IMR-90 (cell line): Measurements from ENCODE around the gene PLPP4. TPM values are rescaled to one million over a fixed set of nuclear protein-coding genes. Genes with fewer than 3 reads are reported as not detected.

Experiments used
- ATAC-seq: fragments of 200-7000 bp; cut with Tn5 transposase; 2 replicates; pipeline ENCODE4 v1.9.1; 2020; ENCODE audit warnings: low read depth, mild to moderate bottlenecking, moderate library complexity
- BruUV-seq: library from RNA; stranded (reverse); fragments of 400-500 nt; replicated peaks from 2 replicates; lab custom pipeline; 2021; lab: Mats Ljungman, UMichigan
- CTCF ChIA-PET: fragments of 300-600 bp; formaldehyde crosslinking; extraction: SDS; loops from one replicate; lab custom pipeline; 2021; ENCODE audit warnings: antibody characterized with exemption; lab: Yijun Ruan, JAX
- POLR2A ChIA-PET: fragments of 300-600 bp; sonication (Branson Sonifier 250); formaldehyde crosslinking; loops from one replicate; lab custom pipeline; 2022; ENCODE audit warnings: antibody characterized with exemption; ENCODE audit not compliant: unreplicated experiment; lab: Charles Lee
- DNase-seq: peaks from one replicate; pipeline ENCODE4 v3.0.0; 2013
- H2AFZ ChIP-seq: replicated peaks from 2 replicates; pipeline ENCODE3; 2013; ENCODE audit warnings: low read length, mild to moderate bottlenecking; ENCODE audit not compliant: poor library complexity
- H2AK5ac ChIP-seq: 2 replicates; pipeline ENCODE4 v1.6.1; 2013; ENCODE audit warnings: low read depth, low read length, inconsistent platforms
- H2AK9ac ChIP-seq: replicated peaks from 2 replicates; pipeline ENCODE3; 2013; ENCODE audit warnings: mild to moderate bottlenecking, low read depth, low read length, moderate library complexity; ENCODE audit not compliant: poor library complexity
- H2BK120ac ChIP-seq: 2 replicates; pipeline ENCODE4 v1.6.1; 2013; ENCODE audit warnings: low read depth, low read length, inconsistent platforms
- H2BK15ac ChIP-seq: 3 replicates; pipeline ENCODE4 v1.6.1; 2013; ENCODE audit warnings: low read depth, low read length, inconsistent platforms
- H2BK20ac ChIP-seq: 2 replicates; pipeline ENCODE4 v1.6.1; 2013; ENCODE audit warnings: low read depth, mild to moderate bottlenecking, inconsistent platforms, low read length, moderate library complexity
- H2BK5ac ChIP-seq: 2 replicates; pipeline ENCODE4 v1.6.1; 2013; ENCODE audit warnings: mild to moderate bottlenecking, low read depth, low read length, inconsistent platforms; ENCODE audit not compliant: poor library complexity, severe bottlenecking
- H3K14ac ChIP-seq: replicated peaks from 2 replicates; pipeline ENCODE4 v1.6.1; 2013; ENCODE audit warnings: low read depth, low read length, inconsistent platforms
- H3K18ac ChIP-seq: 2 replicates; pipeline ENCODE4 v1.6.1; 2013; ENCODE audit warnings: low read depth, low read length, control low read depth
- H3K23ac ChIP-seq: 2 replicates; pipeline ENCODE4 v1.6.1; 2013; ENCODE audit warnings: low read depth, low read length, inconsistent platforms
- H3K27ac ChIP-seq: 2 replicates; pipeline ENCODE4 v1.5.1; 2013; ENCODE audit warnings: mild to moderate bottlenecking, control low read depth, low read length; ENCODE audit not compliant: insufficient read depth
- H3K27me3 ChIP-seq: 2 replicates; pipeline ENCODE4 v1.6.1; 2013; ENCODE audit warnings: low read length; ENCODE audit not compliant: control insufficient read depth, insufficient read depth
- H3K36me3 ChIP-seq: 2 replicates; pipeline ENCODE4 v1.6.1; 2013; ENCODE audit warnings: low read length, mixed read lengths; ENCODE audit not compliant: control insufficient read depth, insufficient read depth
- H3K4ac ChIP-seq: 2 replicates; pipeline ENCODE4 v1.6.1; 2013; ENCODE audit warnings: low read depth, low read length, inconsistent platforms
- H3K4me1 ChIP-seq: 2 replicates; pipeline ENCODE4 v1.6.1; 2013; ENCODE audit warnings: low read length, mixed read lengths; ENCODE audit not compliant: control insufficient read depth, insufficient read depth
- H3K4me2 ChIP-seq: 2 replicates; pipeline ENCODE4 v1.6.1; 2013; ENCODE audit warnings: low read depth, mild to moderate bottlenecking, control low read depth, low read length, moderate library complexity
- H3K4me3 ChIP-seq: 2 replicates; pipeline ENCODE4 v1.5.1; 2013; ENCODE audit warnings: low read depth, mild to moderate bottlenecking, control low read depth, low read length, moderate library complexity; ENCODE audit not compliant: insufficient read depth
- H3K56ac ChIP-seq: 2 replicates; pipeline ENCODE4 v1.6.1; 2013; ENCODE audit warnings: low read length, inconsistent platforms; ENCODE audit not compliant: insufficient read depth; ENCODE audit errors: extremely low read depth
- H3K79me1 ChIP-seq, 2 experiments: 2 replicates each; pipeline ENCODE4 v1.6.1; 2013; ENCODE audit warnings: low read length in 2 of 2, inconsistent platforms in 1 of 2, low read depth in 1 of 2
- H3K9ac ChIP-seq: 2 replicates; pipeline ENCODE4 v1.6.1; 2013; ENCODE audit warnings: low read depth, low read length, control low read depth
- H3K9me1 ChIP-seq: 2 replicates; pipeline ENCODE4 v1.6.1; 2013; ENCODE audit warnings: low read length, inconsistent platforms; ENCODE audit not compliant: insufficient read depth
- H3K9me3 ChIP-seq: 2 replicates; pipeline ENCODE4 v1.6.1; 2013; ENCODE audit warnings: low read length; ENCODE audit not compliant: control insufficient read depth, insufficient read depth
- H4K20me1 ChIP-seq: 2 replicates; pipeline ENCODE4 v1.6.1; 2013; ENCODE audit warnings: low read length, inconsistent platforms; ENCODE audit not compliant: insufficient read depth
- H4K5ac ChIP-seq: 2 replicates; pipeline ENCODE4 v1.6.1; 2013; ENCODE audit warnings: mild to moderate bottlenecking, low read depth, low read length, control low read depth
- H4K8ac ChIP-seq, 2 experiments: 2 replicates each; pipeline ENCODE4 v1.6.1; 2013; ENCODE audit warnings: low read depth in 2 of 2, low read length in 2 of 2, control low read depth in 1 of 2, inconsistent platforms in 1 of 2
- H4K91ac ChIP-seq: 2 replicates; pipeline ENCODE4 v1.6.1; 2013; ENCODE audit warnings: low read depth, low read length, inconsistent platforms; ENCODE audit not compliant: insufficient read depth
- BHLHE40 ChIP-seq: fragments of 150-350 bp; IDR thresholded peaks from 2 replicates; pipeline ENCODE4 v1.6.1; 2016; ENCODE audit warnings: mild to moderate bottlenecking, low read depth, low read length
- CEBPB ChIP-seq: IDR thresholded peaks from 2 replicates; pipeline ENCODE4 v1.6.1; 2012; ENCODE audit warnings: low read depth, low read length, improper control_type of control experiment
- CHD1 ChIP-seq: IDR thresholded peaks from 2 replicates; pipeline ENCODE4 v1.6.1; 2012; ENCODE audit warnings: low read depth, low read length, improper control_type of control experiment
- CTCF ChIP-seq: conservative IDR thresholded peaks from 2 replicates; pipeline ENCODE4 v1.5.1; 2012; ENCODE audit warnings: mild to moderate bottlenecking, low read depth, low read length, improper control_type of control experiment
- MAFK ChIP-seq: IDR thresholded peaks from 2 replicates; pipeline ENCODE4 v1.6.1; 2012; ENCODE audit warnings: low read depth, low read length, improper control_type of control experiment
- MAZ ChIP-seq: IDR thresholded peaks from 2 replicates; pipeline ENCODE4 v1.6.1; 2012; ENCODE audit warnings: low read depth, mild to moderate bottlenecking, low read length, improper control_type of control experiment, moderate library complexity, borderline replicate concordance
- MXI1 ChIP-seq: IDR thresholded peaks from 2 replicates; pipeline ENCODE4 v1.6.1; 2012; ENCODE audit warnings: low read depth, mild to moderate bottlenecking, low read length, moderate library complexity, borderline replicate concordance
- NFE2L2 ChIP-seq: fragments of 150-350 bp; IDR thresholded peaks from 2 replicates; pipeline ENCODE4 v1.6.1; 2016; ENCODE audit warnings: low read depth, mild to moderate bottlenecking, low read length
- RAD21 ChIP-seq: IDR thresholded peaks from 2 replicates; pipeline ENCODE4 v1.6.1; 2012; ENCODE audit warnings: low read length, improper control_type of control experiment
- RCOR1 ChIP-seq: IDR thresholded peaks from 2 replicates; pipeline ENCODE4 v1.6.1; 2012; ENCODE audit warnings: mild to moderate bottlenecking, low read length, improper control_type of control experiment; ENCODE audit not compliant: insufficient replicate concordance
- RFX5 ChIP-seq: IDR thresholded peaks from 2 replicates; pipeline ENCODE4 v1.8.0; 2012; ENCODE audit warnings: low read depth, mild to moderate bottlenecking, low read length, moderate library complexity
- USF2 ChIP-seq: fragments of 150-350 bp; IDR thresholded peaks from 2 replicates; pipeline ENCODE4 v1.6.1; 2017; ENCODE audit warnings: mild to moderate bottlenecking, antibody characterized with exemption, low read length, low read depth
- WGBS, 2 experiments: methylation state at CpG; one replicate each; pipeline versions ENCODE4 v1.1.5 to v1.1.7; 2013; ENCODE audit warnings: missing lambda C conversion rate in 2 of 2; ENCODE audit not compliant: insufficient read length in 1 of 2; ENCODE audit errors: extremely low coverage in 2 of 2; 5-methylcytosine and 5-hydroxymethylcytosine counted together
- dilution Hi-C: fragments of 300-500 bp; cut with HindIII; formaldehyde crosslinking; loops from one replicate; pipeline ENCODE4 v1.14.3; 2018; ENCODE audit warnings: low sequenced_read_pairs; ENCODE audit not compliant: unreplicated experiment
- in situ Hi-C: fragments of 300-500 bp; cut with MboI; formaldehyde crosslinking; loops from 3 replicates; pipeline ENCODE4 v1.14.3; 2019; ENCODE audit warnings: low sequenced_read_pairs, inconsistent platforms, mixed read lengths
- intact Hi-C: fragments of 100-400 bp; cut with micrococcal nuclease; formaldehyde crosslinking; loops from 2 replicates; pipeline ENCODE4 v1.10.0; 2022
- polyA plus RNA-seq, 3 experiments: library from polyadenylated mRNA; depleted of rRNA; stranded (reverse); fragments of >200 nt; gene quantifications; 2 replicates each; pipeline ENCODE4 v1.2.3, GENCODE V29; 2012; ENCODE audit warnings: low replicate concordance in 1 of 3
- total RNA-seq: library from RNA; depleted of rRNA; stranded (reverse); fragments of >200 nt; gene quantifications from 2 replicates; pipeline ENCODE4 v1.2.3, GENCODE V29; 2012

PLPP4 gene
- total and polyA plus RNA-seq, 2 of the 4 experiments (the other 2 are of a cell fraction): 0.18 to 0.60 TPM

- Histone ChIP-seq H3K4ac (no peak overlapping the region), H2AK9ac (no peak overlapping the region)
- intact Hi-C loops: no loop called here
Observed at GRCh38 chr10:120601999-120602398, 145.0 kb downstream of the PLPP4 start.

More at GRCh38 chr10:120601999-120602398, 145.0 kb downstream of the PLPP4 start:
- no peak for DNase-seq
- BruUV-seq: no TSS peak
- no peak overlapping the region for H3K56ac ChIP-seq
- H3K4me3 ChIP-seq: no peak overlapping the region
- H3K79me1 ChIP-seq: no peaks in the 10 kb centered on the region
- no peak overlapping the region for H4K5ac ChIP-seq
- no peak overlapping the region for H4K91ac ChIP-seq
- TF ChIP-seq CHD1 (no peak), NFE2L2 (no peak), BHLHE40 (no peak), MXI1 (no peak), RCOR1 (no peak), USF2 (no peak), MAZ (no peak), CTCF (no peak), MAFK (no peak), RFX5 (no peak), RAD21 (no peak), CEBPB (no peak)
- no peak overlapping the region for H2BK15ac ChIP-seq
- H4K8ac ChIP-seq: no peak overlapping the region
- no peak overlapping the region for H3K18ac ChIP-seq
- no peak overlapping the region for H2BK120ac ChIP-seq
- H3K9ac ChIP-seq: no peak overlapping the region
- dilution Hi-C loops: no loop called here
- H3K9me1 ChIP-seq: no peaks in the 10 kb centered on the region
- no peak overlapping the region for H2AK5ac ChIP-seq
- WGBS, 2 experiments: no CpG with 5 or more reads among the region's 2 CpGs
- ATAC-seq: no peak
- no peaks in the 10 kb centered on the region for H4K20me1 ChIP-seq
- H3K4me1 ChIP-seq: no peaks in the 10 kb centered on the region
- H3K23ac ChIP-seq: no peak overlapping the region
- H3K27ac ChIP-seq: no peak overlapping the region
- H2AFZ ChIP-seq: no peak overlapping the region
- POLR2A ChIA-PET: no interaction called here
- H2BK5ac ChIP-seq: no peak overlapping the region
- no peaks in the 10 kb centered on the region for H3K27me3 ChIP-seq
- H3K14ac ChIP-seq: no peak overlapping the region
- H2BK20ac ChIP-seq: no peak overlapping the region
- peaks cover 36% of the 10 kb centered on the region for H3K9me3 ChIP-seq
- H3K4me2 ChIP-seq: no peak overlapping the region
- in situ Hi-C loops: no loop called here
- no peaks in the 10 kb centered on the region for H3K36me3 ChIP-seq
- CTCF ChIA-PET: no interaction called here
